ENCODE data around the gene SKI.

GRCh38 chr1:2202008-2202575, 26.0 kb upstream of the SKI start:
- TF ChIP-seq, protein P1, sequence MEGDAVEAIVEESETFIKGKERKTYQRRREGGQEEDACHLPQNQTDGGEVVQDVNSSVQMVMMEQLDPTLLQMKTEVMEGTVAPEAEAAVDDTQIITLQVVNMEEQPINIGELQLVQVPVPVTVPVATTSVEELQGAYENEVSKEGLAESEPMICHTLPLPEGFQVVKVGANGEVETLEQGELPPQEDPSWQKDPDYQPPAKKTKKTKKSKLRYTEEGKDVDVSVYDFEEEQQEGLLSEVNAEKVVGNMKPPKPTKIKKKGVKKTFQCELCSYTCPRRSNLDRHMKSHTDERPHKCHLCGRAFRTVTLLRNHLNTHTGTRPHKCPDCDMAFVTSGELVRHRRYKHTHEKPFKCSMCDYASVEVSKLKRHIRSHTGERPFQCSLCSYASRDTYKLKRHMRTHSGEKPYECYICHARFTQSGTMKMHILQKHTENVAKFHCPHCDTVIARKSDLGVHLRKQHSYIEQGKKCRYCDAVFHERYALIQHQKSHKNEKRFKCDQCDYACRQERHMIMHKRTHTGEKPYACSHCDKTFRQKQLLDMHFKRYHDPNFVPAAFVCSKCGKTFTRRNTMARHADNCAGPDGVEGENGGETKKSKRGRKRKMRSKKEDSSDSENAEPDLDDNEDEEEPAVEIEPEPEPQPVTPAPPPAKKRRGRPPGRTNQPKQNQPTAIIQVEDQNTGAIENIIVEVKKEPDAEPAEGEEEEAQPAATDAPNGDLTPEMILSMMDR (IDR thresholded peaks at IDR 0.05) = no peak
- TF ChIP-seq POLR2A (IDR thresholded peaks at IDR 0.05) (no peak), POLR2AphosphoS5 (IDR thresholded peaks at IDR 0.05) (no peak), EP300 (IDR thresholded peaks at IDR 0.05) (no peak)

Data from upper lobe of left lung (tissue), 4 donors.